Uterus (tissue), 2 donors: ENCODE measurements around the gene ATP1A2.

ENCODE experiments used
- CTCF ChIP-seq, 4 experiments: fragments of 200-600 bp in 2 of 4; fragments of 450-650 bp in 2 of 4; sonication (generic) in 2 of 4; IDR thresholded peaks; one replicate each; pipeline ENCODE4 v1.5.1; 2016 to 2019; ENCODE audit warnings: antibody characterized with exemption in 4 of 4, mild to moderate bottlenecking in 2 of 4, moderate library complexity in 1 of 4
- POLR2A ChIP-seq, 2 donors: fragments of 450-650 bp; IDR thresholded peaks; one replicate each; pipeline ENCODE4 v1.6.1; 2016; ENCODE audit warnings: antibody characterized with exemption in 2 of 2, mild to moderate bottlenecking in 1 of 2, moderate library complexity in 1 of 2

- no peak for TF ChIP-seq POLR2A (IDR thresholded peaks at IDR 0.05)
- no peak for TF ChIP-seq CTCF (IDR thresholded peaks at IDR 0.05)
Observed at GRCh38 chr1:160177667-160178066, 62.1 kb downstream of the ATP1A2 start.
